GM12872 (cell line): Measurements from ENCODE around the gene PPP1R9B.
A peak's percentile ranks its signal among the peaks of the same experiment; 100 is the strongest.

ENCODE experiments used
- TF ChIP-seq, protein P1 (sequence below): IDR thresholded peaks from 3 replicates; pipeline ENCODE4 v1.5.1; 2011; ENCODE audit warnings: low read depth, mild to moderate bottlenecking, low read length, moderate library complexity; ENCODE audit not compliant: insufficient read depth

PPP1R9B gene

DNA sequence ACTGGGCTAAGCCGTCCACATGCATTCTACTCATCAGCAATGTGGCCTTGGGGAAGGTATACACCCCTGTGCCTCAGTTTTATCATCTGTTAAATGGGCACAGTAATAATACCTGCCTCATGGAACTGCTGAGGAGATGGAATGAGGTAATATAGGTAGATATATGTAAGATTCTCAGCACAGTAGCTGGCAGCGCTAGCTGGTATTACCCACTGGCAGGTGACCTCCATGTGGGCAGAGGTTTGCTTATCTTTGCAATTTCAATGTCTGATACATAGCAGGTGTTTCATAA lies 14.2 kb upstream of the PPP1R9B start:
- TF ChIP-seq, protein P1, sequence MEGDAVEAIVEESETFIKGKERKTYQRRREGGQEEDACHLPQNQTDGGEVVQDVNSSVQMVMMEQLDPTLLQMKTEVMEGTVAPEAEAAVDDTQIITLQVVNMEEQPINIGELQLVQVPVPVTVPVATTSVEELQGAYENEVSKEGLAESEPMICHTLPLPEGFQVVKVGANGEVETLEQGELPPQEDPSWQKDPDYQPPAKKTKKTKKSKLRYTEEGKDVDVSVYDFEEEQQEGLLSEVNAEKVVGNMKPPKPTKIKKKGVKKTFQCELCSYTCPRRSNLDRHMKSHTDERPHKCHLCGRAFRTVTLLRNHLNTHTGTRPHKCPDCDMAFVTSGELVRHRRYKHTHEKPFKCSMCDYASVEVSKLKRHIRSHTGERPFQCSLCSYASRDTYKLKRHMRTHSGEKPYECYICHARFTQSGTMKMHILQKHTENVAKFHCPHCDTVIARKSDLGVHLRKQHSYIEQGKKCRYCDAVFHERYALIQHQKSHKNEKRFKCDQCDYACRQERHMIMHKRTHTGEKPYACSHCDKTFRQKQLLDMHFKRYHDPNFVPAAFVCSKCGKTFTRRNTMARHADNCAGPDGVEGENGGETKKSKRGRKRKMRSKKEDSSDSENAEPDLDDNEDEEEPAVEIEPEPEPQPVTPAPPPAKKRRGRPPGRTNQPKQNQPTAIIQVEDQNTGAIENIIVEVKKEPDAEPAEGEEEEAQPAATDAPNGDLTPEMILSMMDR: no peak

DNA sequence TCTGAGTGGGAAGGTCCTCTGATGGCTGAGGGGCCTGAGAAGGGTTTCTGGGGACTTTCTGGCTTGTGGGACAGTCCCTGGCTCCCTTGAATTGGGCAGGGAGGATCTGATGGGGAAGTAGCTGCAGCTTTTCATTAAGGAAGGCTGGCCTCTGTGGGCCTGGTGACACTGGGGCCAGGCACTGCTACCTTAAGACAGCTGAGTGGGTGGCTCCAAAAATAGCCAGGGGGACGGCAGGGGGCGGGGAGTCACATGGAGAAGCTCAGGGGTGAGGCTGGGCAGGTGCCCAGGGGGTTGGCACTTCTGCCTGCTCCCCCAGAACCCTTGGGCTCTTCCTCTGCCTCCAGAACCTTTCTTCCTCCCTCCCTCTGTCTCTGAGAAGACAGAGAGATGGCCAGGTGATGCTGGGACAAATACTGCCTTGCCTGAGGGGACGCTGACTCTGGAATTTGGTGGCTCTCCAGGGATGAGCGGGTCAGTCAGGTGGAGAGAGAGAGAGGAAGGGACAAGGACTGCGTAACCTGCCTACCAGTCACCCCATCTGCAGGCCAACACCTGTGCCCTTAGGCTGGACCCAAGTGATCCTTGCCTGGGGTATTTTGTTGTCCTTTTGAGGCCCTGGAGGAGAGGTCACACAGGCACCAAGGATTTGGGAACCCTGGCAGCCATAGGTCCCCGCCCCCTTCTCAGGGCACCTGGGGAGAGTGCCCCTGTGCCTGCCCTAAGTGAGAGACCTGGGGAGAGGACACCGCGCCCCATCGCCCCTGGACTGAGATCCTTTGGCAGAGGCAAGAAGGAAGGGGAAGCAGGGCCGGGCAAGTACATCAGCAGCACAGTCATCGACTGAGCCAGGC lies 13.6 kb upstream of the PPP1R9B start:
- TF ChIP-seq, protein P1: no peak

DNA sequence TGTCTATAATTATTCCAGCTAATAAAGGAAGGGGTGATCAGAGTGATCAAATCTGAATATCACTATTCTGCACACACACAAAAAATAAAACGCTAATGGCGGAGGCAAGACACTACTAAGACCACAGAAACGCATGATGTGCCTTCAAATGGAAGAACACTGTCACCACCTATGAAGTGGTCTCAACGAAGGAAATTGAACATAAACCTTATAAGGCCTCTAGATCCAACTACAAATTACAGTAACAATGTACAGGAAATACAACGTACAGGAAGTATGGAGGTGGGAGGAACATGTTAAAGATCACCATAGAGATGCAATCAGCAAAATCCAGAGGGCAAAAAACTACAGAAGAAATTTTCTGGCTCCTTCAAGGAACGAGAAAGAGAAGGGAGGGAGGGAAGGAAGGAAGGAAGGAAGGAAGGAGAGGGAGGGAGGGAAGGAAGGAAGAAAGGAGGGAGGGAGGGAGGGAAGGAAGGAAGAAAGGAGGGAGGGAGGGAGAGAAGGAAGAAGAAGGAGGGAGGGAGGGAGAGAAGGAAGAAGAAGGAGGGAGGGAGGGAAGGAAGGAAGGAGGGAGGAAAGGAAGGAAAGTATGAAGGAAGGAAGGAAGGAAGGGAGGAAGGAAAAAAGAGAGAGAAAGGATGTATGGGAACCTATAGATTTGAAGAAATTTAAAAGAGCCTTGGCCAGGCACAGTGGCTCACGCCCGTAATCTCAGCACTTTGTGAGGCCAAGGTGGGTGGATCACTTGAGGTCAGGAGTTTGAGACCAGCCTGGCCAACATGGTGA lies 12.2 kb upstream of the PPP1R9B start:
- TF ChIP-seq, protein P1: no peak

DNA sequence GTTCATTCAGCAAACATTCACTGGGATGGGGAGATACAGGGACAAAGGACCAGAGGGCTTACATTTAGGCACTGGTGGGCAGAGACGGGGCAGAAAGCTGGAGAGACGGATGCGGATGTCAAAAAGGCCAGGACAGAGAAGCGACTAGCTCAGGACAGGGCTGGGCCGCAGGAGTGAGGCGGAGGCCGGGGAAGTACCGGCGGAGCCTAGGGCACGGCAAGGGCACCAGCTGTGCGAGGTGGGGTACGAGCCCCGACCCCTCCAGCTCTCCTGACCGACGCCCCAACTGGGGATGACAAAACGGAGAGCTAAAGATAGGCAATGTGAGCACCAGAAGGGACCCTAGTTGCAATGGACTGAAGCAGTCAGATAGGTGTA lies 11.4 kb upstream of the PPP1R9B start:
- TF ChIP-seq, protein P1: no peak

DNA sequence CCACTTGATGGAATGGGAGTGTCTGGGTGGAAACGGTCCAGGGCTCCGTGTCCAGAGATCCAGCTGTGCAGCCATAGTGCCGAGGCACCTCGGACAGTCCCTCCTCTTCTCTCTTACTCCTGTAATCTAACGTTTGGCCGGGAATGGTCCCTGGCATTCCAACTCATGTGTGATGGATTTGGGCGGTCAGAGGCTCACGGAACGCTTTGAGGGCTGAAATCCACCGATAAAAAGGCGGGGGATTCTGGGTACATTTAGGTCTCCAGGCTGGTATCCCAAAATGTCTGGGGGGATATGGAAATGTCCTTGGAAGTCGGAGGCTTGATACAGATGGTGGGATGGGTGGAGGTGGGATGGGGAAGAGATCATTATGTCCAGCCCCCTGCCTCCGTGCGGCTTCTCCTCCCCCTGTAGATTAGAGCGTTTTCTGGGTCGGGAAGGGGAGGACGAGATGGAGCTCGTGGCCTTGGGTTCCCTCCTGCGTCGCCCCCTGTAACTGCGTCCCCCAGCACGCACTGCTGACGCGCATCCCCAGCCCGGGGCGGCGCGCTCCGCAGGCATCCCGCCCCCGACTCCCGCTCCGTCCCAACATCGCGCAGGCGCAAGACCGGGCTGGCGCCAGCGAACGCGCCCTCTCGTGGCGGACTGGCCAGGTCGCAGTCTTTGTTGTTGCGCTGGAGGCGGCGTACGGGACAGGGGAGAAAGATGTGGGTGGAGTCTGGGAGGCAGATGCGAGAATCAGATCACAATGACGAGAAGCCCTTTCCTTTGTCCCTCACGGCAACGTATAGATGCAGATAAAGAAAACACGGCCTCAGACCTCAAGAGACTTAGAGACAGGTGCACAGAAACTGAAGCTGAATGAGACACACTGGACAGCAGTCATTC lies 10.8 kb upstream of the PPP1R9B start:
- TF ChIP-seq, protein P1: peak; percentile 96

DNA sequence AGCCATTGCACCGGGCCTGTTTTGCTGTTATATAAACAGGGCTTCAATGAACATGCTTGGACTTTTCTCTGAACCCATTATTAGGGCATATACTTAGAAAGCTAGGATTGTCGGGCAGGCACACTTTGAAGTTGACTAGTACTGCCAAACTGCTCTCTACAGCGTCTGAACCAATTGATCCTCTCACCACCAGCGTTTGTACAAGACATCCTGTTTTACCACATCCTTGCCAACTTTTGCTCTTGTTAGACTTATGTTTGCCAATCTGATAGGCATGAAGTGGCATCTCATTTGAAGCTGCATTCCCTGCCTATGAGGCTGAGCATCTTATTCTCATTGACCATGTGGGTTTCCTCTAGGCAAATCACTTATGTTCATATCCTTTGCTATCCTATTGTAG lies 7.4 kb upstream of the PPP1R9B start:
- TF ChIP-seq, protein P1: no peak

DNA sequence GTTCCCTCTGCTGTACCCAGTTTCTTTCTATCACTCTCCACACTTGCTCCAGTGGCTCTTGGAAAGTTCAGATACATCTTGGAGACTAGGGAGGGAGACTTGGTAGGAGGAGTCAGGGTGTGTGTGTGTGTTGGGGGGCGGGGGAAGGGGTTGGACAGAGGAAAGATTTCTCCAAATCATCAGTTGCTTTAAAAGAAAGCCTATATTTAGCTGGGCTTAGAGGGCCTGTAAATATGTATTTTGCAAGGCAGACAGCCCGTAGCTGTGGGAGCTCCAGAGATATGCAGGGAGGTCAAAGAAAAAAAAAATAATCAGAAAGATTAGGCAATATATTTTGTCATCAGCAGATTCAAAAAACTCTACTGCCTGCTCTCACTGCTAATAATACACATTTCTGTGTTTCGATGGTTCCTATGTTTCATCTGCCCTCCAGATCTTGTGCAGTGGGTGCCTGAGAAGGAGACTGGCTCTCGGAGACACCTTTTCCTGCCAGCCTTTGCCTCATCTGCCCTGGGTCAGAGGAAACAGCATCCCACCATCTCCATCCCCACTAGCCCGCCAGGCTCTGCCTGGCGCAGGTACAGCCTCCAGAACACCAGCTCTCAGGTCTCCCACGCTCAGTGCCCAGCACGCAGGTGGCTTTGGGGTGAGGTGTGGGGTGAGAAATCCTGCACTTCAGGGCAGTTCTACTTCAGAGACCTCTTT lies 4.8 kb upstream of the PPP1R9B start:
- TF ChIP-seq, protein P1: no peak
